ENCODE data around the gene KCNQ1. TPM values are rescaled to one million over a fixed set of nuclear protein-coding genes. Genes with fewer than 3 reads are reported as not detected.

Gene KCNQ1
- total and polyA plus RNA-seq, 2 donors (not counting 3 experiments of a cell fraction or from before 2014, with no cell fraction given), result 0.07 to 0.09 TPM

GRCh38 chr11:2857918-2858317 is 413.1 kb downstream of the KCNQ1 start:
- Histone ChIP-seq H3K4me1 (ENCODE audit: control insufficient read depth, extremely low read depth, insufficient read depth, low read length) (no peaks in the 10 kb centered on the region), H2AFZ (ENCODE audit: low read depth, low read length) (no peak overlapping the region), H3K9ac (replicated peaks; ENCODE audit: extremely low read depth, insufficient read depth, low read length) (no peak overlapping the region), H3K36me3 (ENCODE audit: control insufficient read depth in 2 of 2, extremely low read depth in 1 of 2, insufficient read depth in 2 of 2, low read length in 2 of 2) (no peaks in the 10 kb centered on the region), H4K20me1 (replicated peaks; ENCODE audit: control insufficient read depth, extremely low read depth, insufficient read depth, low read length) (no peaks in the 10 kb centered on the region), H3K4me2 (ENCODE audit: insufficient read depth, low read length) (no peak overlapping the region), H3K9me1 (replicated peaks; ENCODE audit: control insufficient read depth, extremely low read depth, insufficient read depth, low read length) (no peaks in the 10 kb centered on the region), H3K9me3 (replicated peaks; ENCODE audit: control insufficient read depth, insufficient read depth, low read length) (no peaks in the 10 kb centered on the region), H3K4me3 (replicated peaks in 1 of 3; ENCODE audit: insufficient read depth in 1 of 3, low read depth in 1 of 3, low read length in 3 of 3) (no peak overlapping the region), H3K79me2 (ENCODE audit: control insufficient read depth, insufficient read depth, low read length) (no peaks in the 10 kb centered on the region), H3K27ac (ENCODE audit: insufficient read depth, low read depth, low read length) (no peak overlapping the region), H3K27me3 (ENCODE audit: control insufficient read depth in 2 of 2, insufficient read depth in 2 of 2, low read length in 2 of 2) (peaks cover 11 to 19% of the 10 kb centered on the region in 2 experiments)
- dilution Hi-C loops (cut with MboI; ENCODE audit: extremely low pct_ligation_motif_present, low sequenced_read_pairs), result no loop called here
- FAIRE-seq (no peak), DNase-seq (ENCODE audit: low read depth, low spot score) (no peak)
- BruUV-seq (replicated peaks), result no TSS peak
- intact Hi-C loops (cut with micrococcal nuclease), result no loop called here
- ChIA-PET POLR2A (no interaction called here), CTCF (interaction anchor here (0.8 kb wide), 1 partner anchor 325 kb away, joined by 3 read pairs; no protein-coding TSS in a partner anchor)
- no peak for TF ChIP-seq POLR2A (IDR thresholded peaks at IDR 0.05; ENCODE audit: low read depth, low read length)
- no peak for TF ChIP-seq POLR2AphosphoS5 (IDR thresholded peaks at IDR 0.05; ENCODE audit: insufficient read depth, low read depth, low read length)
- no peak for TF ChIP-seq MAX (IDR thresholded peaks at IDR 0.05; ENCODE audit: insufficient read depth, insufficient read length)
- no peak for TF ChIP-seq EZH2 (IDR thresholded peaks at IDR 0.05; ENCODE audit: borderline replicate concordance, low read depth, low read length, severe bottlenecking)
- no peak for TF ChIP-seq MYC (IDR thresholded peaks at IDR 0.05; ENCODE audit: low read depth, low read length)
- no peak for TF ChIP-seq FOS (IDR thresholded peaks at IDR 0.05; ENCODE audit: borderline replicate concordance, insufficient read depth, low read length)
- TF ChIP-seq GATA2 (IDR thresholded peaks at IDR 0.05; ENCODE audit: insufficient read depth, insufficient read length, low read depth, low read length), result no peak
- TF ChIP-seq, protein P1, sequence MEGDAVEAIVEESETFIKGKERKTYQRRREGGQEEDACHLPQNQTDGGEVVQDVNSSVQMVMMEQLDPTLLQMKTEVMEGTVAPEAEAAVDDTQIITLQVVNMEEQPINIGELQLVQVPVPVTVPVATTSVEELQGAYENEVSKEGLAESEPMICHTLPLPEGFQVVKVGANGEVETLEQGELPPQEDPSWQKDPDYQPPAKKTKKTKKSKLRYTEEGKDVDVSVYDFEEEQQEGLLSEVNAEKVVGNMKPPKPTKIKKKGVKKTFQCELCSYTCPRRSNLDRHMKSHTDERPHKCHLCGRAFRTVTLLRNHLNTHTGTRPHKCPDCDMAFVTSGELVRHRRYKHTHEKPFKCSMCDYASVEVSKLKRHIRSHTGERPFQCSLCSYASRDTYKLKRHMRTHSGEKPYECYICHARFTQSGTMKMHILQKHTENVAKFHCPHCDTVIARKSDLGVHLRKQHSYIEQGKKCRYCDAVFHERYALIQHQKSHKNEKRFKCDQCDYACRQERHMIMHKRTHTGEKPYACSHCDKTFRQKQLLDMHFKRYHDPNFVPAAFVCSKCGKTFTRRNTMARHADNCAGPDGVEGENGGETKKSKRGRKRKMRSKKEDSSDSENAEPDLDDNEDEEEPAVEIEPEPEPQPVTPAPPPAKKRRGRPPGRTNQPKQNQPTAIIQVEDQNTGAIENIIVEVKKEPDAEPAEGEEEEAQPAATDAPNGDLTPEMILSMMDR (IDR thresholded peaks at IDR 0.05; ENCODE audit: extremely low read depth in 1 of 2, insufficient read depth in 1 of 2, low read depth in 1 of 2, low read length in 2 of 2), result no peak
